ENCODE results near the gene MED29.

MED29 gene

DNA sequence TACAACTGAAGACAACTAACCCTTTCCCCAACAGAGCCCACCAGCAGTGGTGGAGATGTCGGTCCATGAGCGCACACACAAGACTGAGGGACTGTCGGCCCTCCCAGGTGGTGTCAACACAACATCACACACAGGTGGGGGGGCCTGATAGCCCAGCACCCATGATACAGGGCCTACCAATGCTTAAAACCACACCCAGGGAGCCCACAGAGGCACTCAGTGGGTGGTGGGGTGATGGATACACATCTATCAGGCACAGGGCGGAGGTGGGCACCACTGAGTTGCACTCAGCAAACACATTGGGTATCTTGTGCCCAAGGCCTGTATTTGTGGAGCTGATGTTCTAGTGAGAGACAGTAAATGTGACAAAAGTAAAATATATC, 8.5 kb downstream of the MED29 start:
- no peak overlapping the region for H3K4me3 ChIP-seq (ENCODE audit: low read length)
- no peak for TF ChIP-seq ZNF274 (IDR thresholded peaks at IDR 0.05; ENCODE audit: low read depth, low read length)

DNA sequence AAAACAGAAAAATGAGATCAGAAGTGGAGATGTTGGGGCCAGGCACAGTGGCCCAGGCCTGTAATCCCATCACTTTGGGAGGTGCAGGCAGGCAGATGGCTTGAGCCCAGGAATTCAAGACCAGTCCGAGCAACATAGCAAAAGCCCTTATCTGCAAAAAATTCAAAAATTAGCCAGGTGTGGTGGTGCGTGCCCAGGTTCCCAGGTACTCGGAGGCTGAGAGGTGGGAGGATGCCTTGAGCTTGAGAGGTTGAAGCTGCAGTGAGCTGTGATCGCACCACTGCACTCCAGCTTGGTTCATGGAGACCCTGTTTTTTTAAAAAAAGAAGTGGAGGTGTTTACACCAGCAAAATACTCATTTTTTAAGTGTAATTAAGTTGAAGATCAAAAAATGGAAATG, 8.9 kb downstream of the MED29 start:
- H3K4me3 ChIP-seq (ENCODE audit: low read length), result no peak overlapping the region
- no peak for TF ChIP-seq ZNF274 (IDR thresholded peaks at IDR 0.05; ENCODE audit: low read depth, low read length)

DNA sequence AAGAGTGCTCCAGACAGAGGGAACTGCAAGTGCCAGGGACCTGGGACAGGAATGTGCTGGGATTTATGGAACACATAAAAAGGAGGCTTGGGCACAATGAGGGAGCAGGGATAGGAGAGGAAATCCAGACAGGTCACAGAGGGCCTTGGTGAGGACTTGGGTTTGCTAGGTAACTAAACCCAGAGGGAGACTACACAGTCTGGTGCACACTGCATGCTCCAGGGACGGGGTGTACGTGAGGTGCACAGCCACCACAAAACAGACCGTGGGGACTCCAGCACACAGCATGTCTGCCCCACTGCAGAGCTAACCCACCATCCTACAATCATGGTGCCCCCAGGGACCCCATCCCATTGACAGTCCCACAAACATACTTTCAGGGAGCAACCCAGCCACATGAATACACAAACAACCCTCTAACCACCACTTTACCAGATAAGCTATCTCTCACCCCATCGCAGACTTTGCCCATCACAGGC, 9.9 kb downstream of the MED29 start:
- H3K4me3 ChIP-seq (ENCODE audit: low read length), result no peak overlapping the region; the same call in 1 of the 2 replicates
- TF ChIP-seq ZNF274 (IDR thresholded peaks at IDR 0.05; ENCODE audit: low read depth, low read length), result no peak

DNA sequence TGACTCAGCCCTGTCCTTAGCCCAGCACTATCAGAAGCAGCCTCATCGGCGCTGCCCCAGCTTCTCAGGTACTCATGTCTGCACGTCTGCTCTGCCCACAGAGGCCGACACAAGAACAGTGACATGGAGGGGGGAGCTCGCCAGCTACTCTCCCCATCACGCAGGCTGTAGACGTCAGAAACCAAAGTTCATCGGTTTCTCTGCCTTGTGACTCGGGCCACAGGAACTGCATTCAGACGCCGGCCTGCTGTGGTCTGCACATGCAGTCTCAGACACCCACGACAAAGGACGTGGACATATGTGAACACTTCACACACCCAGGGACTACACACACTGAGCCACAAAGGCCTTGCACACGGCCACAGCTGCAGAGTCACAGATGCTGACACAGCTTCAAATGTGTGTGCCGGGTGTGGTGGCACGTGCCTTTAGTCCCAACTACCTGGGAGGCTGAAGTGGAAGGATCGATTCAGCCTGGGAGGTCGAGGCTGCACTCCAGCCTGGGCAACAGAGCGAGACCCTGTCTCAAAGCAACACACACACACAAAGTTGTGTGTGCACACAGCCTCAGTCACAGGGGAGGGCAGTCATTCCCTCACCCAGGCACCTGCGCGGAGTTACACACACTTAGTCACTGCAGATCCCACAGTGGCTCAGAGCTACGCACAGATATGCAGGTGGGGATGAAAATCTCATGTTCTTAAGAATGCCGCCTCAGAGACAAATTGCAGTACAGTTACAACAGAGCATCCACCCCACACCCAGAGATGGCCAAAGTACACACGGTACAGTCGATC, 10.6 kb downstream of the MED29 start:
- H3K4me3 ChIP-seq (ENCODE audit: low read length), result peak overlapping the region; percentile 15; the same call in 1 of the 2 replicates

DNA sequence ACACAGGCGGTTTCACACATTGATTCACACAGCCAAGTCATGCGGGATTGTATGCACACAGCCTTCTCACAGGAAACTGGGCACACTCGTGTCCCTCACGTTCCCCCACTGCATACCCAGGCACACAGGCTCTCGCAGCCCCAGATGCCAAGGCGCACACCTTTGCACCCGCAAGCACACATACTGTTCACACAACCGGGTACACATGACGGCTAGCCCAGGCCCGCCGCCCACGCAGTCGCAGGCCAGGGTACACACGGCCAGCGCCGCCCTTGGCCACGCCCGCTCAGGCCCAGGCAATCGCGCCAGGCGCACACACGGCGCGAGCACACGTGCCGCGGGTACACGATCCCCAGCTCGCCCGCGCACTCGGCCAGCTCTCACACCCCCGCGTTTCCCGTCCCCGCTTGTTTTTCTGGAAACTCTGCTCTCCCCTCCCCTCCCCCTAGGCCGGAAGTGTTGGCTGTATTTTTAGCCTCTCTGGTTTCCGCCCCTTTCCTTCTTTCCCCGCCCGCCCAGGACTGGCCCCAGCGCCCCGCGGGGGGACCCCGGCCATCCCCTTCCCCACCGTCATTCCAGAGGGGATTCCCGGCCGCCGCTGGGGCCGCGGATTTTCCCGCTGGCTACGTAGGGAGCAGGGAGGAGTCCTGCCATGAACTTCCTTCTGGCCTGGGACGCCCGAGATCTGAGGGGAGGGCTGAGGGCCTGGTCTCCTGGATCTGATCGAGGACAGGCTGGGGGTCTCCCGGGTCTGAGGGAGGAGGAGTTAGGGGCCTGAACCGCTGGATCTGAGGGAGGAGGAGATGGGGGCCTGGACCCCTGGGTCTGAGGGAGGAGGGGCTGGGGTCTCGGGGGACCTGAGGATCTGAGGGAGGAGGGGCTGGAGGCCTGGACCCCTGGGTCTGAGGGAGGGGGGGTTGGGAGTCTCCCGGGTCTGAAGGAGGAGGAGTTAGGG, 11.4 kb downstream of the MED29 start:
- H3K4me3 ChIP-seq (ENCODE audit: low read length), result peak overlapping the region; percentile 60; the same call in 1 of the 2 replicates
- no peak for TF ChIP-seq ZNF274 (IDR thresholded peaks at IDR 0.05; ENCODE audit: low read depth, low read length)

More for the DNA sequence above, 10.6 kb downstream of the MED29 start:
- no peak for TF ChIP-seq ZNF274 (IDR thresholded peaks at IDR 0.05; ENCODE audit: low read depth, low read length)

DNA sequence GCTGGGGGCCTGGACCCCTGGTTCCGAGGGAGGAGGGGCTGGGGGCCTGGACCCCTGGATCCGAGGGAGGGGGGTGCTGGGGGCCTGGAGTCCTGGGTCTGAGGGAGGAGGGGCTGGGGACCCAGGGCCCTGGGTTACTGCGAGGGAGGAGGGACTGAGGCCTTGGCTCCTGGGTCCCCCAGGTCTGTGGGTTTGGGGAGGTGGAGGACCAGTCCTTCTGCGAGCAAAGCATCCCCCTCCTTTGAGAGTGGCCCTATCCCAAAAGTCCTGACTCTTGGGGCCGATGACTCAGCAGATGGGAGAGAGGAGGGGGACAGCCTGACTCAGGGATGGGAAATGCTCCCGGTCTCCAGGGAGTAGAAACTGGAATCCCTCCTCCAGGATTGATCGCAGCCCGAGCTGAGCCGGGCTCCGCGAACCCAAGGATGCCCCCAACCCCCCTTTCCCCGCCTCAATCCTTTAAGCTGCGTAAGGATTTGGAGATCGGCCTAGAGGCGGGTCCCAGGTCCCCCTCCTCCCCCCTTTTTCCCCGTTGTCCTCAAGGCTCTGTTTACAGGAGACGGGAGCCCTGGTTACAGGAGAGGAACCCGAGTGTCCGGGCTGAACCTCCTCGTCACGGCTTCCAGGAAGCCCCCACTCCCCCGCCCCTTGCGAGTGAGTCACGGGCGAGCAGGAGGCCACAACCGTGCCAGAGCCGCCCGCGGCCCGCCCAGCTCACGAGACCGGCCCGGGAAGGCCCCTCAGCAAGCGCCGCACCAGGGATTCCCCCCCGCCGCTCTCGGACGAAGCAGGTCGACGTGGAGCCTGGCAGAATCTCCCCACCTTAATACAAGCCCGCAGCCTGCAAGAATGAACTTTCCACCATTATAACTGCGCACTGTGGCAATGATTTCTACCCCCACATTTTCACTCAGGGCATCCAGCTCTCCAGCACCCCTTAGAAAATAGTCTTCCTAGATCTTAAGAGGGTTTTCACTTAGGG, 12.4 kb downstream of the MED29 start:
- H3K4me3 ChIP-seq (ENCODE audit: low read length), result peak overlapping the region; percentile 60; the same call in 1 of the 2 replicates
- no peak for TF ChIP-seq ZNF274 (IDR thresholded peaks at IDR 0.05; ENCODE audit: low read depth, low read length)

DNA sequence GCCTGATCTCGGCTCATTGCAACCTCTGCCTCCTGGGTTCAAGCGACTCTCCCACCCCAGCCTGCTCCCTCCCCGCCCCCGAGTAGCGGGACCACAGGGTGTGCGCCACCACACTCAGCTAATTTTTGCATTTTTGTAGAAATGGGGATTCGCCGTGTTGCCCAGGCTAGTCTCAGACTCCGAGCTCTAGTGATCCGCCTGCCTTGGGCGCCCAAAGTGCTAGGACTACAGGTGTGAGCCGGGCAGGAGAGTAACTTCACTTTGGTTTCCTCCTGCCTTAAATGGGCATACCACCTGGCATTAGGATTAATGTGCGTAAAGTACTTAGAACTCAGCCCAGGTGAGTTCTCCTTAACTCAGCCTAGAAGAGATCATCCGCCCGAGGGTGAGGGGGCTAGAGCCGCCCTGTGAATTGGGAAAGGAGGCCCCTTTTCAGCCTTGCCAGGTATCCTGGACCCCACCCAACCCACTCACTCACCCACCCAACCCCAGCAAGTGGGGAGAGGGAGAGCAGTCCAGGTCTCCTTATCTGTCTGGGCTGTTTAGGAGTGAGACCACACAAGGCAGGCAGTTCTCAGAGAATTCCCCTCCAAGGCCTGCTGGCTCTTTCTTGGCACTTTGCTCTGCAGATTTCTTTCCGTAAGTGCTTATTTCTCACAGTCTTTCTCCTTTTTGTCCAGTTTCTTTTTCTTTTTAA, 14.2 kb downstream of the MED29 start:
- peak overlapping the region; percentile 65; the same call in 1 of the 2 replicates for H3K4me3 ChIP-seq (ENCODE audit: low read length)
- TF ChIP-seq ZNF274 (IDR thresholded peaks at IDR 0.05; ENCODE audit: low read depth, low read length), result no peak

DNA sequence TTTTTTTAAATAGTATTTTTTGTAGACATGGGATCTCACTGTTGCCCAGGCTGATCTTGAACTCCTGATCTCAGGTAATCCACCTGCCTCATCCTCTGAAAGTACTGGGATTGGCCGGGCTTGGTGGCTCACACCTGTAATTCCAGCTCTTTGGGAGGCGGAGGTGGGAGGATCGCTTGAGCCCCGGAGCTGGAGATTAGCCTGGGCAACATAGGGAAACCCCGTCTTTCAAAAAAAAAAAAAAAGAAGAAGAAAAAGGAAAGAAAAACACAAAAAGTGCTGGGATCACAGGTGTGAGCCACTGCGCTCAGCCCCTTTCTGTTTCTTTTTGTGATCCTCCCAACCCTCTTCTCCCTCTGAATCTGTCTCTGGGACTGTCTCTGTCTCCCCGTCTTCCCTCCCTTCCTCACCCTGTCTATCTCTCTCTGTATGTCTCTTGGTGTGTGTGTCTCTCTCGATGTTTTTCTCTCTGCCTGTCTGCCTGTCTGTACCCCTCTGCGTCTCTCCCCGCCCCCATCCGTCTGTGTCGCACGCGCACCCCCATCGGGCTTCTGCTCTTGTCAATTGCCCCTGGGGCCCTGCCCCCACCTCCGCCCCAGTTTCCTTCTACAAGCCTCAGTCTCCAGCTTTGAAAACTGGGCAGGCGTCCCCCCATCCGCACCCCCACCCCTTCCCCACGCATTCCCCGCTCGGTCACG, 14.9 kb downstream of the MED29 start:
- no peak for TF ChIP-seq ZNF274 (IDR thresholded peaks at IDR 0.05; ENCODE audit: low read depth, low read length)
- H3K4me3 ChIP-seq (ENCODE audit: low read length), result peak overlapping the region; percentile 65

DNA sequence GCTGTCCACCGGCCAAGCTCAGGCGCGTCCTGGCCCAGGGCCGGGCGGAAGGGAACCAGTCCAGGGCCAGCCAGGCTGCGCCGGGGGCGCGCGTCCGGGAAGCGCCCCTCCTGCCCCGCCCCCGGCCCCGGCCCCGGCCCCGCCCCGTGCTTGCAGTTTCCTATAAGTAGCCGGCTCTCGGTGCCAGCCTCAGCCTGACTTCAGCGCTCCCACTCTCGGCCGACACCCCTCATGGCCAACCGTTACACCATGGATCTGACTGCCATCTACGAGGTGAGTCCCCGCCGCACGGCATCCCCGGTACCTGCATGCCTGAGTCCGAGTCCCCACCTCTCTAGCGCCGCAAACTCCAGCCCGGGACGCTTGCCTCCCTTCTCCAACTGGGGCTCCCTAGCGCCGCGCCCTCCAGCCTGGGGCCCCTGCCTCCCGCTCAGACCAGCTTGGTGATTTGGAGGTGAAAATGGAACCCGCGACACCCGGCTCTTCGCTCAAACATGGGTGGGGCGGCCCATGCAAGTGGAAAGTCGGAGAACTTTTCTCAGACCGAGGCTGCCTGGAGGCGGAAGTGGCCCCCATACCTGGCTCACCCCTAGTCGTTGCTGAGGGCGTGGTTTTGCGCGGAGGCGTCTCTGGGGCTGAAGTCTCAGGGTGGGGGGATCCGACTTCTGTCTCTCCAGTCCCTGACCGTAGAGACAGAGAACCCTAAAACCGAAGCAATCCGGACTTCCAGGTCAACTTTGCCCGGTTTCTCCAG, 15.7 kb downstream of the MED29 start, which contains the start of gene ZFP36:
ZFP36 (plus strand) TSS at position 192 of the 754 bp plus-strand sequence; CDS start at position 250, 58 bp downstream.
- H3K4me3 ChIP-seq (ENCODE audit: low read length), result peak within 1 kb of the TSS; percentile 94
- TF ChIP-seq ZNF274 (IDR thresholded peaks at IDR 0.05; ENCODE audit: low read depth, low read length), result no peak

DNA sequence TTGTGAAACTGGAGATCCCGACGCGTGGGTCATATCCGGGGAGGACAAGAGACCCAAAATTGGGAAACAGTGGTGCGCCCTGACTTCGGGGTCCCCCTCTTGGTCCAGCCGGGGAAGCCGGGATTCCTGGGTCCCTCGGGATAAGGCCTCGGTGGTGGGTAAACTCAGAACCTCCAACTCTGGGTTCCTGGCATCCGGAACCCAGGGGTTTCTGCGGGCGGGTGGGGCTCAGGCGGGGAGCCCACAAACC, 16.2 kb downstream of the MED29 start:
- TF ChIP-seq ZNF274 (IDR thresholded peaks at IDR 0.05; ENCODE audit: low read depth, low read length), result no peak
- H3K4me3 ChIP-seq (ENCODE audit: low read length), result peak overlapping the region; percentile 94

DNA sequence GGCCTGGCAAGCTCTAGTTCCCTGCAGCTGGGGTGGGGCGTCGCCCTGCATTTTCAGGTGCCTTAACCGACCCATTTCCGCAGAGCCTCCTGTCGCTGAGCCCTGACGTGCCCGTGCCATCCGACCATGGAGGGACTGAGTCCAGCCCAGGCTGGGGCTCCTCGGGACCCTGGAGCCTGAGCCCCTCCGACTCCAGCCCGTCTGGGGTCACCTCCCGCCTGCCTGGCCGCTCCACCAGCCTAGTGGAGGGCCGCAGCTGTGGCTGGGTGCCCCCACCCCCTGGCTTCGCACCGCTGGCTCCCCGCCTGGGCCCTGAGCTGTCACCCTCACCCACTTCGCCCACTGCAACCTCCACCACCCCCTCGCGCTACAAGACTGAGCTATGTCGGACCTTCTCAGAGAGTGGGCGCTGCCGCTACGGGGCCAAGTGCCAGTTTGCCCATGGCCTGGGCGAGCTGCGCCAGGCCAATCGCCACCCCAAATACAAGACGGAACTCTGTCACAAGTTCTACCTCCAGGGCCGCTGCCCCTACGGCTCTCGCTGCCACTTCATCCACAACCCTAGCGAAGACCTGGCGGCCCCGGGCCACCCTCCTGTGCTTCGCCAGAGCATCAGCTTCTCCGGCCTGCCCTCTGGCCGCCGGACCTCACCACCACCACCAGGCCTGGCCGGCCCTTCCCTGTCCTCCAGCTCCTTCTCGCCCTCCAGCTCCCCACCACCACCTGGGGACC, 16.6 kb downstream of the MED29 start:
- no peak for TF ChIP-seq ZNF274 (IDR thresholded peaks at IDR 0.05; ENCODE audit: low read depth, low read length)
- H3K4me3 ChIP-seq (ENCODE audit: low read length), result peak overlapping the region; percentile 94

All from GM08714 (cell line).